GOT3 (cell line): ENCODE data around the gene KCNIP3.

Experiments
- DNase-seq: peaks from one replicate; lab custom pipeline; 2025; ENCODE audit warnings: mixed read lengths; lab: John Stamatoyannopoulos, UW

The KCNIP3 gene

DNA sequence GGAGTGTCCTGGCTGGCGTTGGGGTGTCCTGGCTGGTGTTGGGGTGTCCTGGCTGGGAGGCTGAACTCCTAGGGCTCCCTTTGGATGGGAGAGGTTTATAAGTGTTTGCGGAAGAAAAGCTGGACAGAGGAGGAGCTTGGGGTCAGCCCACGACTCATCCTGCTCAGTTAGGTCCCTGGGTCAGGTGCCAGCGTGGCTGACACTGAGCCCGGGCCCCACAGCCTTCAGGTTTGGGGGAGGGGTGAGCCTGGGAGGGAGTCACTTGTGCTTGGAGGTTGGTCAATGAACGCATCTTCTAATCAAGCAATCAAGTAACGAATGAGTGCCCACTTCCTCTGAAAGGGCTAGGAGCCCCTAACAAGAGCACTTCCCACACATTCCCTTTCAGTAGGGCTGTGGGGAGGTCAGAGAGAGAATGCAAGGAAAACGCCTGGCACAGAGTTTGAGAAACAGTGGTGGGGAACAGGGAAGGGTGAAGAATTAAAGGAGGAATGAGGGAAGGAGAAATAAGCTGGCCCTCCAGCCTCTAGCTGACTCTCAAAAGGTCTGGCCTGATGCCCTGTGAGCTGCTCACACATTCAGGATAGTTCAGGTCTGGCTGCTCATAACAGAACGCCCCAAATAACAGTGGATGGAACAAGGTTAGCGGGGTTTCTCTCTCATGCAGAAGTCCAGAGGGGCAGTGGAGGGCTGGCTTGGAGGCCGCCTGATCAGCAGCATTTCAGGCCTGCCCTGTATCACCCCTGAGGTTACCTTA, 670 bp downstream of the KCNIP3 start:
- DNase-seq = no peak

DNA sequence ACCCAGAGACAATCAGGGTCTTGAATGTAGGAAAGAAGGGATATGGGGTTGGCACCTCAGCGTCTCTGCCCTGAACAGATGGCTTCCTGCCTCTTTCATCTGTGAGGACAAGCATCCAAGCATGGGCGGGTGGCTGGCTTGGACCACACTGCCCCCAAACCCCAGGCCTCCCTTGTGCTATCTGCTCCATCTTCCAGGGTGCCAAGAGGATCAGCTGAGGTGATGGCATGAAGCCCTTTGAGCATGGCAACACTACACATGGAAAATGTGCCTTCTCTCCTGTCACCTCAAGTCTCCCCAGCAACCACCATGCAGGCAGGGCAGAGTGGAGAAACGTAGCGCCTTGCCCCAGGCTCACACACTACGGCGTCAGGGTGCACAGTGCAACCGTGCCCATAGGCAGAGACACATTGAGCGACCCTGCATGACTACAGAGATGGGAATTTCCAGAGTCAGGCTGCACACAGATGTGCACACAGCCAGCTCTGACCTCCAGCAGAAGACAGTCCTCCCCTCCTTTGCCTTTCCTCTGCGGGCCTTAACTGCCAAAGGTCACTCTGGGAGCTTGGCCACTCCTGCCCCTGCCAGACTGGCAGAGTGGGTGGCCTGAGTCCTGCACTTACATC, 1.5 kb downstream of the KCNIP3 start:
- DNase-seq = no peak

DNA sequence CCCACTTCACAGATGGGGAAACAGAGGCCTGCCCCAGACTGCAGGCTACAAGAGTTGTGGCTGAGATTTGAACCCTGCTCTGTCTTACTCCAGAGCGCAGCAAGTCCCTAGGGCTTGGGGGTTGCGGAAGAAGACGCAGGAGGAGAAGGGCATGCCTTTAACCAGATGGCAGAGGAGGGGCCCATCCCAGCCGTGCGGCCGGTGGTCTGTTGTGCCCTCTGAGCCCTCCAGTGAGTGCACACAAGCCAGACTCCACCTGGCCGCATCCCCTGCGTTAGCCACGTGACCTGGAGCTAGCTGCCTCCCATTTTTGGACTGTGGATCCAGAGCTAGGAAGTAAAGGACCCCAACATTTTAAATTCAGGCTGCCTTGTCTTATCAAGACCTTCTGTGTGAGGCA, 2.8 kb downstream of the KCNIP3 start:
- DNase-seq = no peak

DNA sequence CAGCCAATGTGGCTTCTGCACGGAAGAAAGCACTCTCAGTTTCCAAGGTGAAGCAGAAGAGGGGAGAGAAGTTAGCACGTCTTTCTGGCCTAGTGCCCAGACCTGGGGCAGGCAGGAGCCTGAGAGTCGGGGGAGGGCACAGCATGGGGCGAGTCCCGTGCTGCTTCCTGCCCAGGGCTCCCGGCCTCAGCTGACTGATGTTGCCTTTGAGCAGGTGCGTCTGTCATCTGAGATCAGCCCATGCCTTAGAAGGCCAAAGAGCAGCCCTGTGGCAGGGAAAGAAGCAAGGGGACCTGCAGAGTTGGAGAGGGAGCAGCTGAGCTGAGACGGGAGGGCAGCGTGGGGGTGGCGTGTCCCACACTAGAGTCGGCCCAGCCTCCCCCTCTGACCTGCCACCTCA, 3.3 kb downstream of the KCNIP3 start:
- DNase-seq = no peak

DNA sequence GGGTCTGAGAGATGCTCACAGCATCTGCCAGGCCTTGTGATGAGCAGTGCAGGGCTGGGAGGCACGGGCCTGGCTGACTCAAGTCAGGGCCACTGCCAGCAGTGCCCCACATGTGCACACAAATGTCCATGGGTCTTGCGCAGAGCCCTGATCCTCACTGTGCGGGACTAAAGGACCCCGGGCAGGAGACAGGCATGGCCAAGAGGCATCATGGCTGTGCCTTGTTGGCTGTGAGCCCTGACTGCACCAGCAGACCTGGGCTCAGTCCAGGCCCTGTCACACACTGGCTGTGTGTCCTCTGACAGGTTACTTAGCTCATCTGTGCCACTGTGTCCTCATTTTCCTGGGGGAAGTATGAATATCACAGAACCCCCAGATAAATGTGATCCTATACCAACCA, 4.0 kb downstream of the KCNIP3 start:
- DNase-seq = no peak

DNA sequence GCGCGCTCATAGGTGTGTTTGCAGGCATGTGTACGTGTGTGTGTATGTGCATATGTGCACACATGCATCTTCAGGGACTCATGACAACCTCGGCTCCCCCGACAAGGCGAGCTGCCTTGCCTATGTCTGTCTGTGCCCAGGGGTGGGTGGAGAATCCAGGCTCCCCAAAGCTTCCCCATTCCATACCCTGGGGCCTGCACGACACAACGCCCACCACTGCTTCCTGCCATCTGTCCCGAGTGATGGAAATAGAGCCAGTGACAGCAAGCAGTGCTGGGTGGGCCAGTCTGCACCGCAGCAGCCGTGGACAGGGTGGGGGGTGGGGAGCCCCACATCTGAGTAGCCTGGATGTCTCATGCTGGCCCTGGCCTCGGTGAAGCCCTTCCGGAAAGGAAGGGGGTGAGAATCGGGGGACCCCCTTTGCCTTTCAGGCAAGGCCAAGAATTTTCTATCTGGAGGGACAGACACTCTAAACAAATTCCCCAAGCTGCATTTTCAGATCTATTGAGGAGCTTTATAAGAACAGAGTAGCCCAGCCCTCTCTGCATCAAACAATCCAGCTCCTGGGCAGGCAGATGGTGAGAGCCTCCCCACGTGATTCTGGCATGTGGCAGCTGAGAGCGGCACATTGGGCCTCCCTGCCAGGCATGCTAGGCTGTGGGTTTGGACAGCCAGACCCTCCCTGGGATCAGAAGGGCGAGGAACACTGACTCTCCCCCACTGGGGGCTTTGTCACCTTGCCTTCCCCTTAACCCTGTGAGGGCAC, 4.9 kb downstream of the KCNIP3 start:
- no peak for DNase-seq

DNA sequence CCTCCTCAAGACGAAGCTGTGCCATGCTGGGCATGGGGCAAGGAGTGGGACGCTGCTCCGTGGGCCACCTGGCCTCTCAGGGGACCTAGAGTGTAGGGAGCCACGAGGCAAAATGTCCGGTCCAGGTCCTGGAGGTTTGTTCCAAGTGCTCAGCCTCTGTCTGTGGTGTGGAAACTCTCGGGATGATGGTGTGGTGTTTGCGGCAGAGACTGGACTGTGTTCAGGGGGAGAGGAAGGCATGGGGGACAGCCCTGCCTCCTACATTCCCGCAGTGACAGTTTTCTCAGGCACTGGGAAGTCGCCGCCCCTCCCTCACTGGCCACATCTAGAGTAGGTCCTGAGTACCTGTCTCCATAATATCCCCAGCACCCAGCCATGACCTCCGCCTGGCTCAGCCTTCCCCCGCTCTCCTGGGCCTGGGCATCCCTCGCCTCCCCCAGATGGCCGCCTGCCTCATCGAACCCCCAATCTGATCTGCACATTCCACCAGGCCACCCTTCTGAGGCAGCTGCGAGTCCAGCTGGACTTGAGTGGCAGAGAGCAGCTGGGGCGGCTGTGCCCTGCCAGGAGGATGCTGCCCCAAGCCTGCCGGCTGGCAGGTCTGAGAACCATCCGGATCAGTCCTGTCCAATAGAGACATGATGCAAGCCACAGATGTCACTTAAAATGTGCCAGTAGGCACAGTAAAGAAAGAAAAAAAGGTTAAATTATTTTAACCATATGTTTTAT, 6.2 kb downstream of the KCNIP3 start:
- no peak for DNase-seq

DNA sequence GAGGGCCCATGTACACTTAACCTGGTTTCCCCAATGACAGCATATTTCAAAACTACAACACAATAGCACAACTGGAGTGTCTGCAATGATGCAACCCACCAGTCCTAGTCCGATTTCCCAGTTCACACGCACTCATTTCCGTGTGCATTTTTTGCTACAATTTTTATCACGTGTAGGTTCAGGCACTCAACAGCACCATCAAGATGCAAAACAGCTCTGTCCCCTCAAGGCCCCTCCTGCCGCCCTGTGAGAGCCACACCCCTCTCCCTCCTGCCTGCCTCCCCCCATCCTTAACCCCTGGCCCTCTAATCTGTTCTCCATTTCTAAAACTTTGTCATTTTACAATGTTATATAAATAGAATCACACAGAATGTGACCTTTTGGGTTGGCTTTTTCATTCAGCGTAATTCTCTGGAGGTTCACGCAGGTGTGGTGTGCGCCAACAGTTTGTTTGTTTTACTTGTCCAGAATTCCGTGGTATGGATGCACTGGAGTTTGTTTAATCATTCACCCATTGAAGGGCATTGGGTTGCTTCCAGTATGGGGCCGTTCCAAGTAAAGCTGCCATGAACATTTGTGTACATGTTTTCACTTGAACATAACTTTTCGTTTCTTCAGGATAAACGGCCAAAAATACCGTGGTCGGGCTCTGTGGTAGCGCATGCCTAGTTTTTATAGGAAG, 8.4 kb downstream of the KCNIP3 start:
- no peak for DNase-seq

DNA sequence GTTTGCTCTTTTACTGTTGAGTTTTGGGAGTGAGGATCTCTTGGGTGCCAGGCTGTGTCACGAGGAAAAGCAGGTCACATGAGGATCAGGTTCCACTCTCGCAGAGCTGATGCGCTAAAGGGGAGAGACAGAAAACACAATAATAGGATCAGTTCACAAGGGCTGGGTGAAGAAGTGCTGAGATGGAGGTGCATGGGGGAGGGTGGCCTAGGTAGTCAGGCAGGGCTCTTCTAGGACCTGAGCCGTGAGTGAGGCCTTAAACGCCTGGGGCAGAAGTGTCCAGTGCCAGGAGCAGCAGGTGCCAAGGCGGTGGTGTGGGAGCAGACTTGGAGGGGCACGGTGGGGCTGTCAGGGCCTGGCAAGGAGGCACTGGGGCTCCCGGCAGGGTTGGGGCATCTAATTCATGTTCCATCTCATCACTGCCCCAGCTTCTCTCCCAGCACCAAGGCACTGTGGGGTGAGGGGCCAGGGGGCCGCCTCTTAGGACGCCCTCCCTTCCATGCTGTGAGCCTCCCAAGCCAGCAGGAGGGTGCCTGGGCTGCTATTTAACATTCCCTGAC, 9.3 kb downstream of the KCNIP3 start:
- DNase-seq = no peak

DNA sequence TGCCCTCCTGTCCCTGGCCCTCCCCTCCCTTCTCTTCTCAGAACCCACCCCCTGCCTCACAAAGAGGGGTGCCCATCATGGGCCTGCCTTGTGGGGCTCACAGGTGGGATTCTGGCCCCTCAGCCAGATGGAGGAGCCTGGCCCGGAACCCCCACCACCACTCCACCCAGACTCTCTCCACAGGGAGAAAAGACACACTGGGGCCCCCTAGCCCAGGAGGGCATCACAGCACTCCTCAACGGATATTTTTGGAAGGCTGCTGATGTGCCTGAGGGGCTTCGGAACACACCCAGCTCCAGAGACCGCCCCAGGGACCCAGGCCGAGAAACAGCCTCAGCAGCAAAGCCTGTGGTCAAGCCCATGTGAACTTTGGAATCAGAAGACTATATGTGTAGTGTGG, 9.9 kb downstream of the KCNIP3 start:
- DNase-seq = no peak

DNA sequence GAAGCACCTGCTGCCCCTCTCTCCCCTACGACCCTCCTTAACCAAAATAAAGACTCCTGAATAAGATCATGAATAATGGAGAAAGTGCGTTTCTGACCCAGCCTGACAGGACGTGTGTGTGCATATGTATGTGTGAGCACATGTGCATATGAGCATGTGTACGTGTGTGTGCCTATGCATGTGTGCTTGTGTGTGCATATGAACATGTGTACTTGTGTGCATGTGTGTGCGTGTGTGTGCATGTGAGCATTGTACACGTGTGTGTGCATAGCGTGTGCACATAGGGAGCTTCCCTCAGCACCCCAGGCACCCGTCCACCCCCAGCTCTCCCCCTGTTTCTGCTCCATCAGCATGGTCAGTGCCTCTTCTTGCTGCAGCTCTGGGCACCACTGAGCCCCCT, 10.7 kb downstream of the KCNIP3 start:
- no peak for DNase-seq

DNA sequence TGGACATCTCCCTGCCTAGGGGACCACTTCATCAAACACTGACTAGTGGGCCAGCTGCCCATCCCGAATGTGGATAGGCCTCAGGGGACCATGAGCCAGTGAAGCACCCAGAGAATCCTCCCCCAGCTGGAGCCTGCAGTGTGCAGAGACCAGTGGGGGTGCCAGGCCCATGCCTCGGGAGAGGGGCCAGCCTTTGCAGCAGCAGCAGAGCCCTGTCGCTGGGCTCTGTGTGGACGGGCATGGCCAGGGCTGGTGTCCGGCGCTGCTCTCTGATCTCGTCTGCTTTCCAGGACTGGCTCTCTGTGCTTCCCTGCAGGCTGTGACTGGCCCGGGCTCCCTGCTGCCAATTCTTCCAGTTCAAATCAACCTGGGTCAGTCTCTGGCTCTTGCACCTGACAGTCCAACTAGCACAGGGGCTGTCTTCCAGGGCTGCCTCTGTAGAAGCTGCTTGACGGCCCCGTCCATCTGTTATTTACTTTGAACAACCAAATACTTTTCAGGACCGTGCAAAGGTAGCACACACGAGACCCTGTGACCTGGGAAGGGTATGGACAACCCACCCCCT, 11.4 kb downstream of the KCNIP3 start:
- no peak for DNase-seq

DNA sequence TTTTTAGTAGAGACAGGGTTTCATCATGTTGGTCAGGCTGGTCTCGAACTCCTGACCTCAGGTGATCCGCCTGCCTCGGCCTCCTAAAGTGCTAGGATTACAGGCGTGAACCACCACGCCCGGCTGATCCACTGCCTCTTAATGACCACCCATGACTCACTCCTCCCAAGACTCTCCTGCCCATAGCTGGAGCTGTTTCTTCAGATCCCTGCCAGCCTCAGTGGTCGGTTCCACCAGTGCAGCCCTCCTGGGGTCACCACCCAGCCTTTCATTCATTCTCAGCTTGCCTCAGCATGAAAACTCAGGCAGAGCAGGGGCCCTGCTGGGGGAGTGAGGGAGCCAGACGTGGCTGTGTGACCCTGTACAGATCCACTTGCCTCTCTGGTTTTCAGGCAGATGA, 12.5 kb downstream of the KCNIP3 start:
- no peak for DNase-seq

DNA sequence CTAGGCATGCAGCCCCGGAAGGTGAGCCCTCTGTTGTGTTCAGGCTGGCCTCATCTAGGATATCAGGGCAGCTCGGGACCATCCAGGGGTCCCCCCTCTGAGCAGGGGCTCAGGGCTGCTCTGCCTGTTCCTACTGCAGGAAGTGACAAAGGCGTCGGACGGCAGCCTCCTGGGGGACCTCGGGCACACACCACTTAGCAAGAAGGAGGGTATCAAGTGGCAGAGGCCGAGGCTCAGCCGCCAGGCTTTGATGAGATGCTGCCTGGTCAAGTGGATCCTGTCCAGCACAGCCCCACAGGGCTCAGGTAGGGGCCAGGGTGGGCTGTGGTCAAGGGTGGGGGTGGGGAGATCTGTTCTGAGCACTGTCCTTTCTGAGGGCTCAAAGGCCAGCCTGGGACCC, 13.1 kb downstream of the KCNIP3 start:
- DNase-seq = no peak

DNA sequence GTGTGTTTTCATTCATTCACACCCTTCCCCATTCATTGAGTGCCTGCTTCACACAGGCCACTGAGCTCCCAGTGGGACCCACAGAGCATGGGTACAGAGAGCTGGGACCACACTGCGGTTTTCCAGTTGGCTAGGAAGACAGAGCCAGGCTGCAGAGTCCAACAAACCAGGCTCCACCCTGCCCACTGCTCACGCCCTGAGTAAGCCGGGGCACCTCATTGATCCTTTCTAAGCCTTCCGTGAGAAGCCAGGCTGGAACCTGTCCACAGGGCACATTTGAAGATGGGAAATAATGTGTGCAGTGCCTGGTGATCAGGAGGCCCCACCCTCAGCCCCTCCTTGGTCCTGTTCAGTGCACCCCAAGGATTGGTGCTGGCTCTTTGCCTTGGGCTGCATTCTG, 13.5 kb downstream of the KCNIP3 start:
- DNase-seq = no peak

DNA sequence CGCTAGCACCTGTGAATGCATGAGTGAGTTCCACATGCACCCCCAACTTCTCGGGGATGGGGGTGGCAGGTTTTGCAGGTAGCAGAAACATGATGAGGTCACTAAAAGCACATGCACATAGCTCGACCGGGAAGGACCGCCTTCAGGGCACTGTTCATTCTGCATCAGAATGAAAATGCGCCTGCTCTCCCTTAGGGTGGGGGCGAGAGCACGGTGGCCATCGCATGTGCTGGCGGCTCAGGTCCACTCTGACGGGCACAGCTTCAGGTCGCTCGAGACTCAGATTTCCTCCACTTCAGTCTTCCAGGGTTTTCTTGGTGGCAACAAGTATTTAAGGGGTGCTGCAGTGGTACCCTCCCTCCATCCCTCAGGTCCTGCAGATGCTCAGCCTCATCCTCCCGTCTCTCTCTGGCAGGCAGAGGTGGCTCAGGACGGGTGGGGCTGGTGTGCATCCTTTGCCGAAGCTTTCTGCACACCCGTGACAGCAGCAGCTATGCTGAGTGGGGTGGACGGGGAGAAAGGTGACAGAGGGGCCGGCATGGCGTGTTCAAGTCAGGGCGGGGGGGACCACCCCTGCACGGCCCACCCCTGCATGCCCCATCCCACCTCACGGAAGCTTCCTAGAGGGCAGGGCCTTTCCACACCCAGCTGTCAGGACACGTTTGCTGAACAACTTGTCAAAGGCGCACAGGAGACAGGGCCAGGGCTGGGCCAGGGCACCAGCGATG, 14.8 kb downstream of the KCNIP3 start:
- no peak for DNase-seq

DNA sequence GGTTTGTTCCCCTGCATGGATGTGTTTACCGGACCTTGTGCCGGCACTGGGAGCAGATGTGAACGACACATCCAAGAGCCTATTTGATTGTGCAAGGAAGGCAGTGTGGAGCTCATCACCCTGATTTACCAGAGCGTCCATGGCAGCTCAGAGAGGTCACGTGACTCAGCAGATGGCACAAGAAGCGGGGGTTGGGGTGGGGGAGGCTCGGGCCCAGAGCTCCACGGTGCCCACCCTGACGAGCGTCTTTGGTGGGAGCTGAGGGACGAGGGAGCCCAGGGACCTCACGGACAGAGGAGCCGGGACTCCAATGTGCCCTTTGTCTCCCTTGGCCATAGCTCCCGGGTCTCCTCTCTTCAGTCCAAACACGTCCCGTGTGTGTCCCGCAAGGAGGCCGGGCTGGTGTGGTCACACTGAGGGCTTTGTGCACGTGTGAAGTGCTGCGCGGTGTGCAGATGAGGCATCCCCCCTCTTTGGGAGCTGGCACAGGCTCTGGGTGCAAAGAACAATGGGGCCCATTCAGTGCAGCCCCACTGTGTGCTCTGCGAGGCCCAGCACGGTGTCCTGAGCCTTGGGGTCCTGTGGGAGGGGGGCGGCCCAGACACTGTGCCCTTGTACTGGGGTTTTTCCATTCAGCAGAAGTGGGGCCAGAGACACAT, 15.5 kb downstream of the KCNIP3 start:
- no peak for DNase-seq

DNA sequence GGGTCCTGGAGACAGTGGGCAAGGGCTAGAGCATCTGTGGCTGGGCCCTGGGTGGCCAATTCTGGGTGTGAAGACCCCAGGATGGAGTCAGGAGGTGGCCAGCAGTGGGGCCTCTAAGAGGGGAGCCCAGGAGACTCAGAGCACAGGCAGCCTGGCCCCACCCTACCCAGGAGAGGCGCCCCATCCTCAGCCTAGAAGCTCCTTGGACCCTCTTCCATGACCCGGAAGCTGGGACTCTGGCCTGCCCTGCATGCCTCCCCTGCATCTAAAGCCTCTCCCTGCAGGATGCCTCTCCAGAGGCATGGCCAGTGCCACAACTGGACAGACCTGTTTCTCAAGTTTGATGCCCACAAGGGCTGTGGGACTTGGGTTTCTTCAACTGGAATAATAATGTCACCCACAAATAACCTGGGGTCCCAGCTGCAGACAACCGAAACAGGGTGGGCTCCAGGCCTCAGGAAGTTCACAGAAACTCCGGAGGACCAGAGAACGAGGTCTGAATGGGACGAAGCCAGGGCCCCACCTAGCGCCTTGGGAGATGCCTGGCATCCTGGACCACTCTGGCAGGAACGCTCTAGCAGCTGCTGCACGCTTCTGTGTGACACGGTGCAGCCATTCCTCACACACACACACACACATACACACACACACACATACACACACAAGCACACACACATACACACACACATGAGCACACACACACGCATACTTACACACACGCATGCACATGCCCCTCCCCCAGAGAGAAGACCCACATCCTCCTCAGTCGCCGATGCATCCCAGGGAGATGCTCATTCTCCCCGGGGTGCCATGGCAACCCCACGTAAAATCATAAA, 16.4 kb downstream of the KCNIP3 start:
- DNase-seq = no peak

DNA sequence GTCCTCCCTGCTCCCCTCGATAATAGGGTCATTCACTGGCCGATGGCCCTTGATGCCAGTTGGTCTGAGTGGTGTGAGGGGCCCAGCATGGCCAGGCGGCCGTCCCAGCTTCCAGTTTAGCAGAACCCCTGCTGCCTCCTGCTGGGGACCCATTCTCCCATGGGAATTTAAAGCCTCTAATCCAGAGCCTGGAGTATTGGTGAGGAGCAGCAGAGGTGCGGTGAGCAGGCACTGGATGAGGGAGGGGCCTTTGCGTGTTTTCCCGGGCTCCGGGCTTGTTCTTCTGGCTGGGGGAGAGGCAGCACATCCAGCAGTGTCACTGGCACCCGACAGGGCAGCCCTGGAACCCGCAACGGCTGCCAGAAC, 17.4 kb downstream of the KCNIP3 start:
- DNase-seq = no peak
